H1 (cell line): Measurements from ENCODE around the gene SBNO2. TPM values are rescaled to one million over a fixed set of nuclear protein-coding genes. Genes with fewer than 3 reads are reported as not detected.

Source experiments
- BCL11A ChIP-seq, 2 experiments: IDR thresholded peaks; one replicate each; pipeline ENCODE4 v1.6.1; 2011; ENCODE audit warnings: low read depth in 2 of 2, low read length in 2 of 2, mild to moderate bottlenecking in 2 of 2
- HDAC6 ChIP-seq: IDR thresholded peaks from one replicate; pipeline ENCODE4 v1.7.1; 2012; ENCODE audit warnings: low read depth, mild to moderate bottlenecking, inconsistent platforms, low read length, moderate library complexity
- JUN ChIP-seq: IDR thresholded peaks from 2 replicates; pipeline ENCODE4 v1.6.1; 2011; ENCODE audit warnings: low read depth, mild to moderate bottlenecking, improper control_type of control experiment, low read length
- MAFK ChIP-seq: IDR thresholded peaks from 2 replicates; pipeline ENCODE4 v1.6.1; 2012; ENCODE audit warnings: low read depth, mild to moderate bottlenecking, improper control_type of control experiment, low read length
- POU5F1 ChIP-seq: IDR thresholded peaks from 2 replicates; pipeline ENCODE4 v1.6.1; 2011; ENCODE audit warnings: low read depth, mild to moderate bottlenecking, low read length, moderate library complexity
- TBP ChIP-seq: IDR thresholded peaks from 2 replicates; pipeline ENCODE4 v1.6.1; 2011; ENCODE audit warnings: low read depth, low read length, improper control_type of control experiment
- polyA plus RNA-seq, 7 experiments: library from polyadenylated mRNA; depleted of rRNA in 3 of 7; stranded (reverse) in 5 of 7; unstranded in 2 of 7; fragments of >200 nt in 5 of 7; fragments of 200-250 nt in 2 of 7; gene quantifications; 1 replicate in 5 of 7; 2 replicates in 1 of 7; 4 replicates in 1 of 7; pipeline versions ENCODE4 v1.2.1 to v1.2.3, GENCODE V29; 2011 to 2013; ENCODE audit warnings: missing spikeins in 2 of 7, mixed read lengths in 2 of 7
- total RNA-seq: library from RNA; stranded (reverse); fragmentation: NEBNext Ultra II Directional; extraction: Animal tissue kit (Norgen Biotek cat#: 25700); gene quantifications from 2 replicates; pipeline ENCODE4 v1.2.1, GENCODE V29; 2021
- TF ChIP-seq, protein P1 (sequence below): IDR thresholded peaks from 2 replicates; pipeline ENCODE4 v1.6.1; 2012; ENCODE audit warnings: low read length, inconsistent platforms
- TF ChIP-seq, protein P2 (sequence below): IDR thresholded peaks from 2 replicates; pipeline ENCODE4 v1.6.1; 2012; ENCODE audit warnings: inconsistent platforms

The SBNO2 gene
- total and polyA plus RNA-seq, 2 of the 8 experiments (the other 6 are each of a cell fraction or from before 2014, with no cell fraction given): 12.2 to 31.4 TPM

DNA sequence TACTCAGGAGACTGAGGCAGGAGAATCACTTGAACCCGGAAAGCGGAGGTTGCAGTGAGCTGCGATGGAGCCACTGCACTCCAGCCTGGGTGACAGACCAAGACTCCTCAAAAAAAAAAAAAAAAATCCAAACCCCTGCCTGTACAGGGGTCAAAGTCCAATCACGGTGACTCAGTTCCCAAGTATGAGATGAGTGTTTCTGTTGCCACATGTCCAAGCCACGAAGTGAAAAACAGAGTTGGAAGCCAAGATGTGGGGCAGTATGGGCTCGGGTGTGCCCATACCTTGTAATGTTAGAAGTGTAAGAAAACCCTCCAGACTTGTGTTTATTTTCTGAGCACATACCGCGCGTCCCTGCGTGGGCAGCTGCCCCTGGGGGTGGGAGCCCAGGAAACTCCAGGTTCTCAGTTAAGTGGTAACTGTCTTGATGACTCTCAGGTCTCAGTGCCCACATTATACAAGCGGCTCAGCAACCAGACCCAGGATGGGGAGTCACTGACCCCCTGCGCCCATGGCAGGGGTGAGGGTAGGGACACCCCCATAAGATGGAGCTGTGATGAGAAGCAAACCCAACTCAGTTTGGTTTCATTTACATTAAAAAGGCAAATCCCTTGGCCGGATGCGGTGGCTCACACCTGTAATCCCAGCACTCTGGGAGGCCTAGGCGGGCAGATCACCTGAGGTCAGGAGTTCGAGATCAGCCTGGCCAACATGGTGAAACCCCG lies 71.5 kb downstream of the SBNO2 start (continued):
- no peak for TF ChIP-seq JUN
- TF ChIP-seq MAFK: no peak
- TF ChIP-seq, protein P1, sequence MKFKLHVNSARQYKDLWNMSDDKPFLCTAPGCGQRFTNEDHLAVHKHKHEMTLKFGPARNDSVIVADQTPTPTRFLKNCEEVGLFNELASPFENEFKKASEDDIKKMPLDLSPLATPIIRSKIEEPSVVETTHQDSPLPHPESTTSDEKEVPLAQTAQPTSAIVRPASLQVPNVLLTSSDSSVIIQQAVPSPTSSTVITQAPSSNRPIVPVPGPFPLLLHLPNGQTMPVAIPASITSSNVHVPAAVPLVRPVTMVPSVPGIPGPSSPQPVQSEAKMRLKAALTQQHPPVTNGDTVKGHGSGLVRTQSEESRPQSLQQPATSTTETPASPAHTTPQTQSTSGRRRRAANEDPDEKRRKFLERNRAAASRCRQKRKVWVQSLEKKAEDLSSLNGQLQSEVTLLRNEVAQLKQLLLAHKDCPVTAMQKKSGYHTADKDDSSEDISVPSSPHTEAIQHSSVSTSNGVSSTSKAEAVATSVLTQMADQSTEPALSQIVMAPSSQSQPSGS: no peak
- TF ChIP-seq, protein P2, sequence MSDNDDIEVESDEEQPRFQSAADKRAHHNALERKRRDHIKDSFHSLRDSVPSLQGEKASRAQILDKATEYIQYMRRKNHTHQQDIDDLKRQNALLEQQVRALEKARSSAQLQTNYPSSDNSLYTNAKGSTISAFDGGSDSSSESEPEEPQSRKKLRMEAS: no peak
- TF ChIP-seq TBP: no peak
- no peak for TF ChIP-seq BCL11A (IDR thresholded peaks at IDR 0.05; ENCODE audit: low read depth in 2 of 2, low read length in 2 of 2)
- TF ChIP-seq HDAC6: no peak
- no peak for TF ChIP-seq POU5F1
